Measurements from ENCODE around the gene AP5M1. TPM values are rescaled to one million over a fixed set of nuclear protein-coding genes. Genes with fewer than 3 reads are reported as not detected.
"Not testable (repeated sequence)": the region's sequence is repeated elsewhere in the genome, so short reads cannot be mapped to it uniquely, and the experiment has no call there.

AP5M1 gene
- polyA plus RNA-seq, 3 donors, result 15.3 to 26.2 (median 20.3) TPM

DNA sequence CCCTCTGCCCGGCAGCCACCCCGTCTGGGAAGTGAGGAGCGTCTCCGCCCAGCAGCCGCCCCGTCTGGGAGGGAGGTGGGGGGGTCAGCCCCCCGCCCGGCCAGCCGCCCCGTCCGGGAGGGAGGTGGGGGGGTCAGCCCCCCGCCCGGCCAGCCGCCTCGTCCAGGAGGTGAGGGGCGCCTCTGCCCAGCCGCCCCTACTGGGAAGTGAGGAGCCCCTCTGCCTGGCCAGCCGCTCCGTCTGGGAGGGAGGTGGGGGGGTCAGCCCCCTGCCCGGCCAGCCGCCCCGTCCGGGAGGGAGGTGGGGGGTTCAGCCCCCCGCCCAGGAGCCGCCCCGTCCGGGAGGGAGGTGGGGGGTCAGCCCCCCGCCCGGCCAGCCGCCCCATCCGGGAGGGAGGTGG is 65.0 kb downstream of the AP5M1 start:
- peaks cover 7 to 37% (median 24%) of the 10 kb centered on the region in 7 donors for H3K9me3 Mint-ChIP-seq
- H3K4me2 ChIP-seq (replicated peaks; ENCODE audit: extremely low read depth, low read length, poor library complexity, severe bottlenecking); H4K20me1 ChIP-seq (ENCODE audit: insufficient read depth, low read length); H3K36me3 ChIP-seq (replicated peaks in 1 of 2; ENCODE audit: control insufficient read depth in 1 of 2, insufficient read depth in 2 of 2, low read length in 2 of 2); H3K9ac ChIP-seq (ENCODE audit: insufficient read depth, low read length, poor library complexity, severe bottlenecking); H3K4me3 Mint-ChIP-seq; H3K79me2 ChIP-seq (ENCODE audit: insufficient read depth, low read length); H3K27me3 Mint-ChIP-seq (ENCODE audit: low read depth in 3 of 3); H3K4me3 ChIP-seq (replicated peaks in 1 of 3; ENCODE audit: low read depth in 2 of 3, low read length in 3 of 3); H3K4me1 ChIP-seq (ENCODE audit: control insufficient read depth in 1 of 2, insufficient read depth in 2 of 2, low read length in 2 of 2); intact Hi-C loops (cut with micrococcal nuclease); H3K27me3 ChIP-seq (ENCODE audit: control insufficient read depth in 2 of 2, insufficient read depth in 2 of 2, low read length in 2 of 2); H2AFZ ChIP-seq (ENCODE audit: insufficient read depth, low read depth, low read length, poor library complexity, severe bottlenecking); DNase-seq; H3K27ac ChIP-seq (ENCODE audit: low read depth in 1 of 2, low read length in 2 of 2); H3K4me1 Mint-ChIP-seq; H3K36me3 Mint-ChIP-seq; H3K27ac Mint-ChIP-seq: not testable (repeated sequence)
- H3K9me3 ChIP-seq (replicated peaks in 1 of 2; ENCODE audit: control insufficient read depth in 1 of 2, insufficient read depth in 1 of 2, low read length in 2 of 2), result peaks cover 4 to 12% of the 10 kb centered on the region in 2 donors
- no CpG with 5 or more reads among the region's 31 CpGs for WGBS (ENCODE audit: insufficient coverage)

DNA sequence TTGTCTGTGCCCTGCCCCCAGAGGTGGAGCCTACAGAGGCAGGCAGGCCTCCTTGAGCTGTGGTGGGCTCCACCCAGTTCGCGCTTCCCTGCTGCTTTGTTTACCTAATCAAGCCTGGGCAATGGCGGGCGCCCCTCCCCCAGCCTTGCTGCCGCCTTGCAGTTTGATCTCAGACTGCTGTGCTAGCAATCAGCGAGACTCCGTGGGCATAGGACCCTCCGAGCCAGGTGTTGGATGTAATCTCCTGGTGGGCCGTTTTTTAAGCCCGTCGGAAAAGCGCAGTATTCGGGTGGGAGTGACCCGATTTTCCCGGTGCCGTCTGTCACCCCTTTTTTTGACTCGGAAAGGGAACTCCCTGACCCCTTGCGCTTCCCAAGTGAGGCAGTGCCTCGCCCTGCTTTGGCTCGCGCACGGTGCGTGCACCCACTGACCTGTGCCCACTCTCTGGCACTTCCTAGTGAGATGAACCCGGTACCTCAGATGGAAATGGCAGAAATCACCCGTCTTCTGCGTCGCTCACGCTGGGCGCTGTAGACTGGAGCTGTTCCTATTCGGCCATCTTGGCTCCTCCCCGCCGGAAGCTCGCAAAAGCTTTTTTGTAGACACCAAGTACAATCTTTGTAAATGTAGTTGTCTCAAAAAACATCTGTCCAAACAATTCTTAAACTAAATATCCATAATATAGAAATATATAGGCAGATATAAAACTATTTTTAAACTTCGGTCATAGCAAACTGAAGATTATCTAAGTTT is 75.0 kb downstream of the AP5M1 start:
- H3K4me3 ChIP-seq (replicated peaks in 1 of 3; ENCODE audit: low read depth in 2 of 3, low read length in 3 of 3); H3K36me3 ChIP-seq (replicated peaks in 1 of 2; ENCODE audit: control insufficient read depth in 1 of 2, insufficient read depth in 2 of 2, low read length in 2 of 2); H3K4me1 ChIP-seq (ENCODE audit: control insufficient read depth in 1 of 2, insufficient read depth in 2 of 2, low read length in 2 of 2); H3K9ac ChIP-seq (ENCODE audit: insufficient read depth, low read length, poor library complexity, severe bottlenecking); H3K79me2 ChIP-seq (ENCODE audit: insufficient read depth, low read length); H2AFZ ChIP-seq (ENCODE audit: insufficient read depth, low read depth, low read length, poor library complexity, severe bottlenecking); H3K27ac Mint-ChIP-seq; H3K4me3 Mint-ChIP-seq; H3K4me2 ChIP-seq (replicated peaks; ENCODE audit: extremely low read depth, low read length, poor library complexity, severe bottlenecking); intact Hi-C loops (cut with micrococcal nuclease); DNase-seq; H3K27me3 Mint-ChIP-seq (ENCODE audit: low read depth in 3 of 3); H3K9me3 ChIP-seq (replicated peaks in 1 of 2; ENCODE audit: control insufficient read depth in 1 of 2, insufficient read depth in 1 of 2, low read length in 2 of 2); H3K36me3 Mint-ChIP-seq; H4K20me1 ChIP-seq (ENCODE audit: insufficient read depth, low read length); H3K27ac ChIP-seq (ENCODE audit: low read depth in 1 of 2, low read length in 2 of 2); H3K4me1 Mint-ChIP-seq; H3K27me3 ChIP-seq (ENCODE audit: control insufficient read depth in 2 of 2, insufficient read depth in 2 of 2, low read length in 2 of 2): not testable (repeated sequence)
- peaks cover 3 to 17% (median 12%) of the 10 kb centered on the region in 7 donors for H3K9me3 Mint-ChIP-seq
- WGBS (ENCODE audit: insufficient coverage), result 80% methylated on average over 15 of the region's 34 CpGs

DNA sequence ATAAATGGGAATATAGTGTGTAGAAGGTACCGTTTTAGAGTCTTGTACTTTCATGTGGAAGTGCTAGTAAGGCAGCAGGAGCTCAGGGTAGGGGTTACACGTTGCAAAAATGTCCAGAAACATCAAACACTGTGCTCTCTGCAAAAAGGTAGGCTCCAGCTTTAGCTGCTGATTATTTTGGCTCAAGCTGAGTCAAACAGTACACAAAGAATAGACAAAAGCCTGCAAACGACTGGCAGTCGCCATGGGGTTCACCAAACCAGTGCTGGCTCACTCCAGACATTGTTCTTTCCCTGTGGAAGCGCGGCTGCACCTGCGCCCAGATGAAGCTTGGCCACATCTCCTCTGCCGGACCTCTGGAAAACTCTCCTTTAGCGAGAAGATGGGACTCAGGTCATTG is 76.3 kb downstream of the AP5M1 start:
- Mint-ChIP-seq H3K4me1 (no peaks in the 10 kb centered on the region), H3K27me3 (ENCODE audit: low read depth in 3 of 3) (peaks cover 0 to 4% (median 4%) of the 10 kb centered on the region in 3 donors), H3K9me3 (peaks cover 2 to 21% (median 12%) of the 10 kb centered on the region in 7 donors), H3K36me3 (no peaks in the 10 kb centered on the region), H3K4me3 (no peak overlapping the region), H3K27ac (no peak overlapping the region)
- TF ChIP-seq, protein P1, sequence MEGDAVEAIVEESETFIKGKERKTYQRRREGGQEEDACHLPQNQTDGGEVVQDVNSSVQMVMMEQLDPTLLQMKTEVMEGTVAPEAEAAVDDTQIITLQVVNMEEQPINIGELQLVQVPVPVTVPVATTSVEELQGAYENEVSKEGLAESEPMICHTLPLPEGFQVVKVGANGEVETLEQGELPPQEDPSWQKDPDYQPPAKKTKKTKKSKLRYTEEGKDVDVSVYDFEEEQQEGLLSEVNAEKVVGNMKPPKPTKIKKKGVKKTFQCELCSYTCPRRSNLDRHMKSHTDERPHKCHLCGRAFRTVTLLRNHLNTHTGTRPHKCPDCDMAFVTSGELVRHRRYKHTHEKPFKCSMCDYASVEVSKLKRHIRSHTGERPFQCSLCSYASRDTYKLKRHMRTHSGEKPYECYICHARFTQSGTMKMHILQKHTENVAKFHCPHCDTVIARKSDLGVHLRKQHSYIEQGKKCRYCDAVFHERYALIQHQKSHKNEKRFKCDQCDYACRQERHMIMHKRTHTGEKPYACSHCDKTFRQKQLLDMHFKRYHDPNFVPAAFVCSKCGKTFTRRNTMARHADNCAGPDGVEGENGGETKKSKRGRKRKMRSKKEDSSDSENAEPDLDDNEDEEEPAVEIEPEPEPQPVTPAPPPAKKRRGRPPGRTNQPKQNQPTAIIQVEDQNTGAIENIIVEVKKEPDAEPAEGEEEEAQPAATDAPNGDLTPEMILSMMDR (IDR thresholded peaks at IDR 0.05), result no peak
- intact Hi-C loops (cut with micrococcal nuclease), result no loop called here
- no peaks in the 10 kb centered on the region for H3K36me3 ChIP-seq (replicated peaks in 1 of 2; ENCODE audit: control insufficient read depth in 1 of 2, insufficient read depth in 2 of 2, low read length in 2 of 2)
- no peaks in the 10 kb centered on the region for H3K79me2 ChIP-seq (ENCODE audit: insufficient read depth, low read length)
- DNase-seq, result no peak
- no peaks in the 10 kb centered on the region for H3K27me3 ChIP-seq (ENCODE audit: control insufficient read depth in 2 of 2, insufficient read depth in 2 of 2, low read length in 2 of 2)
- peaks cover 0 to 3% of the 10 kb centered on the region in 2 donors for H3K9me3 ChIP-seq (replicated peaks in 1 of 2; ENCODE audit: control insufficient read depth in 1 of 2, insufficient read depth in 1 of 2, low read length in 2 of 2)
- H3K4me2 ChIP-seq (replicated peaks; ENCODE audit: extremely low read depth, low read length, poor library complexity, severe bottlenecking), result no peak overlapping the region
- no peak overlapping the region for H3K4me3 ChIP-seq (replicated peaks in 1 of 3; ENCODE audit: low read depth in 2 of 3, low read length in 3 of 3)
- 80% methylated on average over 6 of the region's 9 CpGs for WGBS (ENCODE audit: insufficient coverage)
- H4K20me1 ChIP-seq (ENCODE audit: insufficient read depth, low read length), result no peaks in the 10 kb centered on the region
- no peak overlapping the region for H3K27ac ChIP-seq (ENCODE audit: low read depth in 1 of 2, low read length in 2 of 2)
- no peak overlapping the region for H3K9ac ChIP-seq (ENCODE audit: insufficient read depth, low read length, poor library complexity, severe bottlenecking)
- no peak overlapping the region for H2AFZ ChIP-seq (ENCODE audit: insufficient read depth, low read depth, low read length, poor library complexity, severe bottlenecking)
- no peaks in the 10 kb centered on the region for H3K4me1 ChIP-seq (ENCODE audit: control insufficient read depth in 1 of 2, insufficient read depth in 2 of 2, low read length in 2 of 2)

All from CD14-positive monocyte (primary cell).